HG03103 (cell line): ENCODE data around the gene FOSL2.

ENCODE experiments used
- ATAC-seq: cut with Tn5 transposase; IDR thresholded peaks from one replicate; pipeline ENCODE4 v1.9.1; 2021; ENCODE audit warnings: low read depth; ENCODE audit not compliant: unreplicated experiment

FOSL2 gene

DNA sequence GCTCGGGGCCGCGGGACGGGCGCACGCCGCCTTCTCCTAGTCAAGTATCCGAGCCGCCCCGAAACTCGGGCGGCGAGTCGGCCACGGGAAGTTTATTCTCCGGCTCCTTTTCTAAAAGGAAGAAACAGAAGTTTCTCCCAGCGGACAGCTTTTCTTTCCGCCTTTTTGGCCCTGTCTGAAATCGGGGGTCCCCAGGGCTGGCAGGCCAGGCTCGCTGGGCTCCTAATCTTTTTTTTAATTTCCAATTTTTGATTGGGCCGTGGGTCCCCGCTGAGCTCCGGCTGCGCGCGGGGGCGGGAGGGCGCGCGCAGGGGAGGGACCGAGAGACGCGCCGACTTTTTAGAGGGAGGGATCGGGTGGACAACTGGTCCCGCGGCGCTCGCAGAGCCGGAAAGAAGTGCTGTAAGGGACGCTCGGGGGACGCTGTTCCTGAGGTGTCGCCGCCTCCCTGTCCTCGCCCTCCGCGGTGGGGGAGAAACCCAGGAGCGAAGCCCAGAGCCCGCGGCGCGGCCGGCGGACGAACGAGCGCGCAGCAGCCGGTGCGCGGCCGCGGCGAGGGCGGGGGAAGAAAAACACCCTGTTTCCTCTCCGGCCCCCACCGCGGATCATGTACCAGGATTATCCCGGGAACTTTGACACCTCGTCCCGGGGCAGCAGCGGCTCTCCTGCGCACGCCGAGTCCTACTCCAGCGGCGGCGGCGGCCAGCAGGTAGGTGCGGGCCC is 617 bp downstream of the FOSL2 start:
- ATAC-seq, result no peak

DNA sequence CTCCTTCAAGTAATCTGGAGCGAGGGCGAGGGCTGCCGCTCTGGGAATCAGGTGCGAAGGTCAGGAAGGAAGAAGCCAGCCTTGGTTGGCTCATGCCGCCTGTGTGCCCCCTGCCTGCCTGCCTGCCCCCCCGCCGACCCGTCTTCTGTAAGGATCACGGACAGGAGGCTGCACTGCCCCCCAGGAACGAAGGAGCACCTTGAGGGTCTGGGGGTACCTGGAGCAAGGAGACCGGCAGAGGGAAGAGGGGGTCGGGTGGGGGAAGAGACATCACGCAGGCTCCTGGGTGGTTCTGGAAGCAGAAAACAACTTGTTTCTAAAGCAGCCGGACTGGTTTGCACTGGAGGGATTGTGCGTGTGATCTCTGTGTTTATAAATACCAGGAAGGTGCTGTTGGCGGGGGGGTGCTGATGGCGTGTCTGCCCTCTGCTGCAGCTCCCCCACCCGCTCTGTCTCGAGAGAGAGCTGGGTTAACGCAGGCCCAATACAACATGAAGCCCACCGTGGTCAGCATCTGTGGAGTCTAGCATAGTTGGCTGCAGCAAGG is 1.7 kb downstream of the FOSL2 start:
- ATAC-seq, result no peak

DNA sequence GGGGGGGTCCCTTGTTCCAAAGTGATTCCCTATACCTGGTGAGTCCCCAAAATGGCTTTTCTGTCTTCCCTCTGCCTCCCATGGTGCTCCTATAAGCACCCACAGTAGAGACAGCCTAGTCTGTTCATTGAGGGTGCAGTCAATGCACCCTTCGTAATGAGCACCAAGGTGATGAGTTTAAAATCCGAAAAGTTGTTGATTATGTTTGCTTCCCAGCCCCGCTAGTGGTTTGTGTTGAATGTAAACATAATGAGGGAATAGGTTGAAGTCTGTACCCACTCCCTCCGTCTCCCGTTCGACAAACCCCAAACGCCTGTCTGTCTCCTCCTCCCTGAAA is 2.3 kb downstream of the FOSL2 start:
- ATAC-seq, result no peak

DNA sequence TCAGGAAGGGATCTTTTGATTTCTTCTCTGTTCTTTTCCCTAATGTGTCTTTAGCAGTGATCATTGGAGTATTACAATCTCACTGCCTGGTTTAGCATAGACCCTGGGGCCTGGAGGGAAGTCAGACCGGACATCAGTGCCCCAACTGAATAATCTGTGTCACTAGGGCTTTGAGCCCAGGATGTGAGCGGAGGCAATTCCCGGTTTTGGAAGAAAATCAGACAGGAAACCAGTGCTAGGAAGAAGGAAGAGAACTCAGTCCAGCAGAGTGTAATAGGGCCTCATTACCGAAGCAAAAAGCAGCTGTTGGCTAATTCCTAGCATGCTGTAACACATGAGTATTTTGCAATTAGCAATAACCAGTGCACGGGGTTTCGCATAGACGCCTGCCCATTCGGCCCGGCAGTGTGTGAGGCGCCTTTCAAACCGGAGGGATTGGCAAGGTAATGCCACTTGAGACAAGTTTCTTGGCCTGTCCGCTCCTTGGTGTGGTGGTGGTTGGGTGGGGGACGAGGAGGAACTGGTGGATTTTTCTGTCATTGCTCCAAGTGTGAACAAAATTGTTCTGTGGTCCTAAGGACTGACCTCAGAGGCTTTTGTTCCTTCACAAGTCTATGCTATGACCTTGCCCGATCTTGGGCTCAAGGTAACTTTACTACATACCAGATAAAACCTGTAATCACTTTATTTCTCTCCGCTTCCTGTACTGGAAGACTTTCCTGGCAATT is 2.8 kb downstream of the FOSL2 start:
- ATAC-seq, result no peak

DNA sequence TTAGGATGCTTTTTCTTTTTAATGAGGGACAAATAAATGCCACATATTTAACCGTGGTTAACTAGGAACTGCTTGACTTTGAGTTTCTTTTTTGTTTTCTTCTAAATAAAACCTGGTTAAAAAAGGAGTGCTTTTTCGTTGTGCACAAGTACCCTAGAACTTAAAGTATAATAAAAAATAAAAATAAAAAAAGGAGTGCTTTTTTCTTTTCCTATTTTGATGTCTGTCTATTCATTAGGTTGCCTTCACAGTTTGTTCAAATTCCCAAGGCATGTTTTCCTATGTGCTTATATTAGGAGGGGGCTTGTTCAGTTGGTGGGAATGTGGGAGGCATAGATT is 4.4 kb downstream of the FOSL2 start:
- no peak for ATAC-seq

DNA sequence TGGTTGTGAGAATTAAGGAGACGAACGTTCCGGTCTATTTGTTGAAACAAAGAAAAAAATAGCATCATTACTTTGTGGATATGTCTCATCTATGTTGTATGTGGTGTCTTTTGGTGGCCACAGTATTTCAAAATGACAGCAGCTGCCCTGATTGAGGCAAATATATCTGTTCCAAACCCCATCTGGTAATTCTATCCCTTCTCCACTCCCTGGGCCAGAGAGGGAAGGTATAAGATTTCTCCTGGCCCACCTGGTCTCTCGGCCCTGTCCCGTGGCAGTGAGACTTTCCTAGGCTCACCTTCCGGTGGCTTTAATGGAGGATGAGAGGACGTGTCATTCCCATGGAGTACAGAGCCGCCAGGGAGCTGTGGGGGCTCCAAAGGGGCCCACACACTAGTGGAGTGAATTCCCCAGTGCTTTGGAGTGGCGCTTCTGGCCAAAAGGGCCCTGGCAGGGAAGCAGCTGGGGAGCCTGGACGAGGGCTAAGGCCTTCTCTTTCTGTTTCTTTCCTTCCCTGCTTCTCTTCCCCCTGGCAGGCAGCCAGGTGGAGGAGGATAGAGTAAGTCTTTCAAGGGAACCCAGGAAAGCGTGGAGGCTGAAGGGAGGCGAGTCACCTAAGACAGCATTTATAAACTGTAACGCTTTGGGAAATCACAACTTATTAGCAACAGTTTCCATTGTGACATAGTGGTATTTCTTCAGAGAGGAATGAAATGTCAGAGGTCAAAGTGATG is 5.6 kb downstream of the FOSL2 start:
- ATAC-seq, result no peak

DNA sequence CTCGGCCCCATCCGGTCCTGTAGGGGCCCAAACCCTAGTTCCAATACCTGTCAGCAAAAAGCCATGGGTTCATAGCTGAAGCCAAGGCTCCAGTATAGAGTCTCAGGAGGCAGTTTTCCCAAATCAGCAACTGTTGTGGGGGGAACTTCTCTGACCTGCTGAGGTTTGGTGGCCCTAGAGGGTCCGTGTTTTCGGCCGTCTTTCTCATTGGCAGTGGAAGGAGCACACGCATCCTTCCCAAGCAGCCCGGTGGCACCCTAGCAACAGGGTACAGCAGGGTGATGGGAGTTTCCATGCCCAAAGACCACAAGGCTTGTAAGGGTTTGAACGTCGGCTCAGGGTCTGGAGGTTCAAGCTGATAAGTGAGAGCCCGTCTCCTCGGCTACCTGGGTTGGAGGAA is 6.6 kb downstream of the FOSL2 start:
- no peak for ATAC-seq

DNA sequence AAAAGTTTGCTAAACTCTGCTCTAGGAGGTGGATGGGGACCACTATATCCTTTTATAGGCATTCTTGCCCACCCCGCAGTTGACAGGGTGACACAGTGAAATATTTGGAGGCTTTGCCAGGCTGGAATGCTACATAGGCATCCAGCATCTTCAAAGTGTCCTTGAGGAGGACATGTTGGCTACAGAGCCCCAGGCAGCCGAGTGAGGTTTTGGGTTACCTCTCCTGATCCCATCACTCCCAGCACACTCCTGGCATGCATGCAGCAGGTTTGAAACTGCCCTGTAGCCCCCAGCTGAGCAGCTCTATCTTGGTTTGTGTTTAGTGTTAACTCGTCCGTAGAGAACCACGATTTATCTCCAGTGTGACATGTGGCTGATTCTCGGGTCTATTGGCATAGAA is 7.3 kb downstream of the FOSL2 start:
- no peak for ATAC-seq

DNA sequence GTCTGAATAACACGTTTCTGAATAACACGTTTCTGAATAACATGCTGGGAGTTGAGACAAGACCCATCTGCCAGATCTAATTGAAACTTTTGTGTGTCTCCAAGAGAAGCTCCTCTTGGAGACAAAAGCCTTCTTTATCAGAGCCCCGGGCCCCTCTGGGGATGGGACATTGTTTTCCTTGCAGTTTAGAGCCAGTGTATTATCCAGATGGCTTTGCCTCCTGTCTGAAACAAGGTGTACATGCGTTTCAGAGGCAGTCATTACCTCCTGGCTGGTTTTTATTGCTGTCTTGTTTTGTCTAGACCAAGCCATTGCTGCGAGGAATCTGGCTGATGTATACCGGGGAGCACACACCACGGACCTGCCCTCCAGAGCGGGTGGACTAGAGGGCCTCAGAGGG is 7.8 kb downstream of the FOSL2 start:
- no peak for ATAC-seq

DNA sequence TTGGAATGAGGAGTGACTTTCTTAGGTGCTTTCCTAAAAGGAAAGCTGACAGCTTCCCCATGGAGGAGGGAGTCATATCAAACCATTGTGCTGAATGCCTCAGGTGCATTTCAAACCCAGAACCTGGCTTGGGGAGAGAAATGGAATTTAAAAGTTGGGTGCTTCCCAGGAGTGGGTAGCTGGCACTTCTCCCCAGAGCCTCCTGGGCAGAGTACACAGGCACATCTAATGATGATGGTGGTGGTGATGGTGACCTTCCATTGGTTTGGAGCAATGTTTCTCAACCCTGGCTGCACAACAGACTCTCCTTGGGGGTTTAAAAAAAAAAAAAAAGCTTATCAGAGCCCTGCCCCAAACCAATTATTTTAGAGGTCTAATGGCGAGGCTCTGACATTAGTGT is 8.3 kb downstream of the FOSL2 start:
- no peak for ATAC-seq

DNA sequence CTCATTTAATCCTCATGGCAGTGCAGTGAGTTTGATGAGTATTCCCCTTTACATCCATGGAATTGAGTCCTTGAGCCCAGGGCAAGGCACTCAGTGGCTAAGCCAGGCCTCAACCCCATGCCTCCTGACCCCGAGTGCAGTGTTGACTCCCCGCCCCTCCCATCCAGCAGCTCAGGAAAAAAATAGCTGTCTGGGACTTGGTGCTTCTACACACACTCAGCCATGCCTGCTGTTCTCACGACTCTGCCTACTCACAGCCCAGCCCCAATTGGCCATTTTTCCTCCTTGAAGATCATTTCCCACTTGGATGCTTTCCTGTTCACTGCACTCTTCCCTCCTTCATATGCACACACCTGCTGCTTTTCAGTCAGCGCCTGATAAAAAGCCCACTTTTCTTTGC is 8.8 kb downstream of the FOSL2 start:
- no peak for ATAC-seq

DNA sequence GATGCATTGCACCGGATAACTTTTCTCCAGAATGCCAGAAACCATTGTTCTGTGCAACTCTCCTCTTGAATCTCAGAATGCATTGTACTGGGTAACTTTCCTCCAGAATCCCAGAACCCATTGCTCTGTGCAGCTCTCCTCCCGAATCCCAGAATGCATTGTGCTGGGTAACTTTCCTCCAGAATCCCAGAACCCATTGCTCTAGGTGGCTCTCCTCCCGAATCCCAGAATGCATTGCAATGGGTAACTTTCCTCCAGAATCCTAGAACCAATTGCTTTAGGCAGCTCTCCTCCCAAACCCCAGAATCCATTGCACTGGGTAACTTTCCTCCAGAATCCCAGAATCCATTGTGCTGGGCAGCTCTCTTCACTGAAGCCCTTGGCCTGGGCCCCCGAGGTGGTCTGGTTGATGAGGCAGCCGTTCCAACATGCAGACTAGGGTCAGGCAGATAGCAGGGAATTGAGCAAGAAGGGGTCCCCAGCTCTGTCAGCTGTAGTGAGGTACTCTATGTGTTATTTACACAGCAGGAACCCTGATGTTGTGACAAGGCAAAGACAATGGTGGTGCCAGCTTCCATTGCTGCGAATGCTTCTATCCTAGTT is 9.4 kb downstream of the FOSL2 start:
- ATAC-seq, result no peak

DNA sequence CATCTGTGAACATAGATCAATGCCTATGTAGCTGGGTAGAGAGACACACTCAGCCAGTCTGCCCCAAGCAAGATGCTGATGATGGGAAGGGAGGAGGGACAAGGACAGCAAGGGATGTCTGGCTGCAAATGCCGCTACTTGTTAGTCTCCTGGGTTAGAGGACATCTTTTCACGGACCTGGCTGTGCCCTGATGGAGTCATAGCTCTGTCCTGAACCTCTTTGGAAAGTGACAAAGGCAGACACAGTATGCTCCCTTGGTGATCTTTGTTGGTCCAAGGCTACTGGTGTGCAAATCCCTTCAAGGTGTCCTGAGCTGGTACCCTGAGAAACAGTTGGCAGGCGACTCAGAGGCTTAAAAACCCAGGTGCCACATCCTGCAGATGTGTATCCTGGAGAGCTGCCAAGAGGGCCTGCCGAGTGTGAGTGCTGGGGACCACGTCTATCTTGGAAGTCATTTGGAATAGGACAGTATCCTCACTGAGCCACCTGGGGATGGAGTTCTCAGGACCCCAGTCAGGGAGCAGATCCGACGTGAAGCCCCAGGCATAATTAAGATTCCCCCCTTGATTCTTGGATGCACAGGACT is 10.8 kb downstream of the FOSL2 start:
- no peak for ATAC-seq

DNA sequence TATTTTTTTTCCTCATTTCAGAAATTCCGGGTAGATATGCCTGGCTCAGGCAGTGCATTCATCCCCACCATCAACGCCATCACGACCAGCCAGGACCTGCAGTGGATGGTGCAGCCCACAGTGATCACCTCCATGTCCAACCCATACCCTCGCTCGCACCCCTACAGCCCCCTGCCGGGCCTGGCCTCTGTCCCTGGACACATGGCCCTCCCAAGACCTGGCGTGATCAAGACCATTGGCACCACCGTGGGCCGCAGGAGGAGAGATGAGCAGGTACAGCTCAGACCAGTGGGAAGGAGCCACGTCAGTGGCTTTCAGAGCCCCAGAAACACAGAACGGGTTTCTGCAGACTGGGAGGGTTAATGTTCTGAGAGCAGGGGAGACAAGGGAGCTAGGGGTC is 11.4 kb downstream of the FOSL2 start:
- no peak for ATAC-seq

DNA sequence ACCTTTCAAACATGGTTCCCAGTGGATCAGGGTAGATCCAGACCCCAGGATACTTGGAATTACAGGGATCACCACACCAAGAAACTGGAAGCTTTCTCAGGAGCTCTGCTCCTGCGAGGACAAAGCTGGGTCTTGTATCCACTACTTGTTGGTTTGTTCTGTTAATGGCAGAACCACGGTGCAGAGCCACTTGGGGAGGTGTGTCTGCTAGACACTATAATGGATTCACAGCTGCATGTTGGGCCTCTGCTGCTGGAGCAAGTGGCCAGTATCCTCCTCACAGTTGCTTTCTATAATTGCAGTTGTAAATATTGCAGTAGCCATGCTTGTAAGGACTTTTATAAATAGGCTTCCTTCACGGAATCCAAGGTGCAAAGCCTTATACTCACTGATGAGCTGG is 12.9 kb downstream of the FOSL2 start:
- ATAC-seq, result no peak

DNA sequence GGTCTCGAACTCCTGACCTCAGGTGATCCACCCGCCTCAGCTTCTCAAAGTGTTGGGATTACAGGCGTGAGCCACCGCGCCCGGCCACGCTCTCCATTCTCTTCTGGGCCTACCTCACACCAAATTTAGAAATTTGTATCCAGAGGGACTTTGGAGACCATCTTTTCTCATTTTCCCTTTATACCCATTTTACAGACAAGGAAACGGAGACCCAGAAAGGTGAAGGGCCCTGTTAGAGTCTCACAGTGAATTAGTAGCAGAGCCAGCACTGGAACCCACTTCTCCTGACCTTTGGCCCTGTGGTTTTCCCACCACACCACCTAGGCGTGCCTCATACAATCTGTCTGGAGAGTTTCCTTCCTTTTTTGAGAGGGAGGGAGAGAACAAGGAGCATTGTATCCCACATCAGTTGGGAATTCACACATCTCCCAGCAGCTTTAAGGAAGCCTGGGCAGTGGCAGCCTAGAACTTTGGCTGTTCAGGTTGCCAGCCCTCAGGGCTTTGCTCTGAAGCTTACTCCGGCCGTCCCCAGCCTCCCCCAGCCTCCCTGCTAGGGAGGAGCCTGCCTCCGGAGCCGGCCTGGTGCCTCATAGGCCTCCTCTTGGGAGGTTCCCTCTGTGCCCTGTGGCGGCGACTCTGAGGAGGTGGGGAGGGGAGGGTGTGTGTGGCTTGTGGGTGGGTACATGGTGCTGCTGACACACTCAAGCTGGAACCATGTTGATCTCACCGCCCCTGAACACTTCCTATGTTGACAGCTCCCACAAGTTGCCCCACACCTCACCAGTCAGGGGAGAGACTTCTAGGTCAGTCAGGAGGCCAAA is 13.8 kb downstream of the FOSL2 start:
- ATAC-seq, result no peak

DNA sequence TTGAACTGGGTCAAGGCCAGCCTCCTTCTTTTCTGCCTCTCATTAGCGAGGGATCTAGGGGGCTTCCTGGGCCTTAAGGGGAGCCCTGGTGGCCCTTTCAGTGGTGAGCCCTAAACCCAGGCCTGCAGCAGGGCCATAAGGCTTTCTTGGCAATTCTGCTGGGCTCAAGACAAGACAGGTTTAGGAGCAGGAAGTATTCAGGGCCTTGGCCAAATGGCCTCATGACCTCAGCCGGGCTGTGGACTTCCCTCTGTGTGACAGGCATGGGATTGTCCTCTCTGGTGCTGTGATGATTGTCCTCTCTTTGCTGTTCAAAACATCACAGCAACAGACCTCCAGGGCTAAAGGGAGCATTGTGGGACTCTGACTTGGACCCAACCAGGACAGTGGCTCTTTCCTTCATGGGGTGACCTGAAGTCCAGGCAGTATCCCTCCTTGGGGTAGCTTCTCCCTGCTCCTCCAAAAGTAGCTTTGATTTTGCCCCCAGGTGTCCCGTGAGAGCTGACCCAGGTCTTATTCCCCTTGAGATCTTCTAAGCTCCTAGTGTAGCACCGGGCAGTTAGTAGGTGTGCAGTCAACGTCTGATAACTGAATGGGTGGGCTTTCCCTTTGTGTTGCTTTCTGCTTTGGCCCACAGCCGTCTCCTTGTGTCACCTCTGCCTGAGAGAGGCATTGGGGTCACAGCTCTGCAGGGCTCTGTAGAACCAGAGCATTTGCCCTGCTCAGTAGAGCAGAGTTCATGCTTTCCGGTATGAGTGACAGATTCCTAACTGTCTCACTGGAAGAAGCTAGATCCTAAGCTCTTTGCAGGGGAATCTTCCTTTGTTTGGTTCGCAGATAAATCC is 14.7 kb downstream of the FOSL2 start:
- no peak for ATAC-seq

DNA sequence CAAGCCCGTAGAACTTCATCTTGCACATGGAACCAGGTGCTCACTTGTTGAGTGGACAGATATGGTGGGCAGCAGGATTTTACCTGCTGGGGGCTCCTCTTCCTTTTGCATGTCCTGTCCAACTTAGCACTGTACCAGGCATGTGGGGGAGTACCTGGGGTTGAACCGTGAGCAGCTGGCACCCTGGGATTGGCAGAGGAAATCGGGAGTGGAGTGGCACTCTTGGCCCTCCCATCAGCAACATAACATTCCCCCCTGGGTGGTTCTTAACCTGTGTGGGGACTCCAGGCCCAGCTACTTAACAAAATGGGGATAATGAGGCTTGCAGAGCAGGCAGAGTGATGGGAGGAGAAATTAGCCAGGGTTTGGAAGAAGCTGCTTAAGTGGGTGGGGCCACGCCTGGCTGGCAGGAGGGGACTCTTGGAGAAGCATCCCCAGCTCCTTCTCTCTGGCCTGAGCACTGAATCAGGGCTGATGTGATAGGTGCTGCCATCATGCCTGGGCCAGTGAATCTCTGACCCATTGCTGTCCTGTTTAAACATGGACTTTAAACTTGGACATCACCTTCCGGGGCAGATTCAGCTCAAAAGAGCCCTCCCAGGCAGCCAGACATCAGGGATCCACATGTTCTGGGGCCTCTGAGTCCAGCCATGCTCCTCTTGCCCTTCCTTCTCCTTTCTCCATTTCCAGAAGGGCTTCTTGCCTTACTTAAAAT is 15.5 kb downstream of the FOSL2 start:
- no peak for ATAC-seq
